Stimulated activated CD8-positive, alpha-beta memory T cell treated with anti-CD3 and anti-CD28 coated beads, Interleukin-4, amount 100 ng/mL, for 4 hours (primary cell): ENCODE data around the gene NT5DC3.
"Not testable (repeated sequence)": the region's sequence is repeated elsewhere in the genome, so short reads cannot be mapped to it uniquely, and the experiment has no call there.

ENCODE experiments used
- DNase-seq, 2 donors: peaks; one replicate each; pipeline ENCODE4 v3.0.0-alpha.2; 2020; ENCODE audit warnings: low read depth in 2 of 2, low spot score in 1 of 2

Gene NT5DC3

GRCh38 chr12:103855896-103856657, 15.0 kb upstream of the NT5DC3 start:
- no peak for DNase-seq

GRCh38 chr12:103855036-103855712, 14.1 kb upstream of the NT5DC3 start:
- DNase-seq: no peak

- no peak for DNase-seq
These were observed 13.4 kb upstream of the NT5DC3 start for GRCh38 chr12:103854372-103854973.

DNA sequence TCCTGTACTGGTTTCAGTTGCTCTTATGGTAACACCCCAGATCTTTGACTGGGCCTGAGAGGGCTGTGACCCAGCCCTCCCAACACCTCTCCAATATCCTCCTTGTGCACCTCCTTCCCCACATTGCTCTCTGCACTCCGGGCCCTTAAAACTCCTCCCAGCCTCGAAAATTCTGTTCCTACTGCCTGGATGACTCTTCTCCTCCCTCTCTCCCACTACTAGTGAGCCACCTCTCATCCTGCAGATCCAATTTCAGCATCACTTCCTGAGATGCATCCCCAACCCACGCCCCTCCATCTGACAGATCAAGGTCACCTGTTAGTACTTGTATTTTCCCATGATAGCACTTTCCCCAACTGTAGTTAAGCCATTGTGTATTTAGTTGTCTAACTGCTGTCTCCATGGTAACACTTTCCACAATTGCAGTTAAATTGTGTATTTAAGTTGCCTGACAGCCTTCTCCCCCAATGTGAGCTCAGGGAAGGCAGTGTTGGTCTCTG, 11.5 kb upstream of the NT5DC3 start:
- DNase-seq: no peak

DNA sequence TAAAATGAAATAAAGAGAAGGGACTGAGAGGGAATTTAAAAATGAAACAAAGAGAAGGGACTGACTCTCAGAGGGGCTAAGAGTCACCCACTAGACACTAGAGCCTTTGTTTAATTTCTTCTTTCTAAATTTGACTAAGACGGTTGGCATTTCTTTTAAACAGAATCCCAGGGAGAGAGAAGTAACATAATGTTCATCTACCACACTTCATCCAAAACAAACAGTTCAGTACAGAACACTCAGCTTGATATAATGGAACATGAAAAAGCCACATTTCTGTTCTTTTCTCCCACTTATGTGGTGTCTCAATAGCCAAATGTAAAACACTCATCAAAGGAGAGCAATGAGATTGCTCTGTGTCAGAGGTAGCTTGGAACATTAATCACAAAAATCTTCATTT, 10.1 kb upstream of the NT5DC3 start:
- DNase-seq: no peak

- DNase-seq: no peak
These were observed 9.4 kb upstream of the NT5DC3 start for GRCh38 chr12:103850429-103850828.

GRCh38 chr12:103848917-103849491, 8.0 kb upstream of the NT5DC3 start:
- no peak for DNase-seq

GRCh38 chr12:103848143-103848542, 7.1 kb upstream of the NT5DC3 start:
- DNase-seq: no peak

- no peak for DNase-seq
These were observed 5.4 kb upstream of the NT5DC3 start for GRCh38 chr12:103846415-103846814.

DNA sequence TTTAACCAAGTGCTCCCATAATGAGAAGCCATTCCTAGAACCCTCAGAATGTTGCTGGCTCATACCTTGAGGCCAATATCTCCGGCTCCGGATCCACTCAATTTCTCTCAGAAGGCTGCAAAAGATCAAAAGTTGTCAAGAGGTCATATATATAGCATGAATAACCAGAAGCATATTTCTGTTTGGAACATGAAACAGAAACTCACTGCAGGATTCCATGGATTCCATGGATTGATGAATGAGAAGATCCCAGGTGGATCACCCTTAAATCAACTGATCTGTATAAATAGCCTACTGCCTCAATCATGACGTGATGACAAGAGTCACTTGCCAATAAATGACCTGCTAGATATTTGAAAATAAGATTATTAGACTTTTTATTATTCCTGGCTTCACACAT, 3.3 kb upstream of the NT5DC3 start:
- no peak for DNase-seq

DNA sequence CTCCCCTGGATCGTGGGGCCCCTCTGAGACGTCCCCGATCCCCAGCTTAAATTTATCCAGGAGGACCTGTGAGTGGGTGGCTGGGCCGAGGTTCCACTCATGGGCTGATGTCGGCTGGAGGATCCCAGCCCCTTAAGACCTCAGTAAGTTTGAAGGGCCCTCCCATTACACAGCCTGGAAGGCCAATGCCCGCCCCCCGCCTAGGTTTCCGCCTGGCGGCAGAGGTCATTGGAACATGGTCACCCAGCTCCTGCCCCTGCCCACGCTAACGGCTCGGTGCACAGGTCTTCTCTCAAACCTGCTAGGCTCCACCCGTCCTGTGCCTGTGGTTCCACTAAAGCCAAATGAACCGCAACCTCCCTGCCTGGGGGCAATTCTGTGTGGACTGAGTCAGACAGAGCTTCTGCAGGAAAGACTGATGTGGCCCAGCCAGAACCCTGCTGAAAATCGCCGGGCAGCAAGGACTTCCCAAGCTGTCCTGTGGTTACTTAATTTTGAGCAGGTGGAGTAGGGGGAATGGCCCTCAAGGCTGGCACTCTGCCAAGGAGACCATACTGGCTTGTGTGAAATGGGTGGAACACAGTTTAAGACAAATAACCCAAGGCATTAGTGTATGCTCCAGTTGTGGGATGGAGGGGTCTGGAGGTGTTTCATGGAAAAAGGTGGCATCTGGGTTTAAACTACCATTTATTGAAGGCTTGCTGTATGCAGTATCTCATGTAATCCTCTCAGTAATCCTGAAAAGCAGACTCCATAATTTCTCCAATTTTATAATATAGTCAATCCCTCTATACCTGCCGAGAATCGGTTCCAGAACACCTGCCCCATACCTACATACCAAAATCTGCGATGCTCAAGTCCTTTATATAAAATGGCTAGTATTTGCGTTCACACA, 903 bp upstream of the NT5DC3 start:
- peak in 1 of 2 donors; percentile 0 for DNase-seq

GRCh38 chr12:103840462-103840875, 565 bp downstream of the NT5DC3 start:
- DNase-seq: no peak

DNA sequence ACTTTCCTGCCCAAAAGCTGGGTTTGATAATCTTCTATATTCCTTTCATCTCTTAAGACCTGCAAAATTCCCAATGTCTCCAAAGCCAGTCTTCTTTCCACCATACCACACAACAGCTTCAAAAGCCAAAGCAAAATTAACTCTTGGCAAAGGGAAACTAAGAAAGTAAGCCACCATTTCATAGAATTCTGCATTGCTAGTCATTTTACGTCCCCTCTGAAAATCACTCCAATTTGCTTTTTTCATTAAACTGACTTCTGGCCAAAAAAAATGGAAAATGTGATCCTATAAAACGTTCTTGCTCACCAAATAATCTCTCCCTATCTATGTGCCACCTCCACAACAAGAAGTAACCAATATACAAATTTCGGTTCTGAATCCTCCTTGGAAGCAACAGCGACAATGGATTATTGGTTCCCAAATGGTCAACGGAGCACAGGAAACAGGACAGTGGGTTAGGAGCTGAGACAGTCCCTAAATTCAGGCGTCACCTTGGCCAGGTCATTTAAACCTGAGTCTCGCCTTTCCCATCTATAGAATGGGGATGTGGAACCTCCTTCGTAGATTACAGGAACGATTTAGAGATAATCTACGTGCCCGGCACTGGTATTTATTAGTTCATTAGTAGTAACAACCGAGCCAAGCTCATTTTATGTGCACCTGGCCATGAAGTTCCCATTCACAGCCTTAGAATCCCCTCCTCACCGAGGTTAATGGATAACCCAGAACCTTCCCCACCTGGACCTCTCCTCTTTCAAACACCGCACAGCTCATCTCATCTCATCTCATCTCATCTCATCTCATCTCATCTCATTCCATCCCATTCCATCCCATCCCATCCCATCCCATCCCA, 1.2 kb downstream of the NT5DC3 start:
- DNase-seq: no peak

DNA sequence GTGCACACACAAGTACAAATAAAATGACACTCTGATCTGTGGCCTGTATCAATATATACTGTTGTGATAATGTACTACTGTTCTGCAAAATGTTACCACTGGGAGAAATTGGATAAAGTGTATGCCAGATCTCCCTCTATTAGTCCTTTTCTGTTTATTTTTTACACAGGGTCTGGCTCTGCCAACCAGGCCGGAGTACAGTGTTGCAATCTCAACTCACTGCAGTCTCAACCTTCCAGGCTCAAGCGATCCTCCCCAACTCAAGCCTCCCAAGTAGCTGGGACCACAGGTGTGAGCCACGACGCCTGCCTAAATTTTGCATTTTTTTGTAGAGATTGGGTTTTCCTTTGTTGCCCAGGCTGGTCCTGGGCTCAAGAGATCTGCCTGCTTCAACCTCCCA, 1.9 kb downstream of the NT5DC3 start:
- no peak for DNase-seq

GRCh38 chr12:103838254-103838914, 2.6 kb downstream of the NT5DC3 start:
- no peak for DNase-seq

- DNase-seq: no peak
These were observed 4.7 kb downstream of the NT5DC3 start for GRCh38 chr12:103836345-103836744.

DNA sequence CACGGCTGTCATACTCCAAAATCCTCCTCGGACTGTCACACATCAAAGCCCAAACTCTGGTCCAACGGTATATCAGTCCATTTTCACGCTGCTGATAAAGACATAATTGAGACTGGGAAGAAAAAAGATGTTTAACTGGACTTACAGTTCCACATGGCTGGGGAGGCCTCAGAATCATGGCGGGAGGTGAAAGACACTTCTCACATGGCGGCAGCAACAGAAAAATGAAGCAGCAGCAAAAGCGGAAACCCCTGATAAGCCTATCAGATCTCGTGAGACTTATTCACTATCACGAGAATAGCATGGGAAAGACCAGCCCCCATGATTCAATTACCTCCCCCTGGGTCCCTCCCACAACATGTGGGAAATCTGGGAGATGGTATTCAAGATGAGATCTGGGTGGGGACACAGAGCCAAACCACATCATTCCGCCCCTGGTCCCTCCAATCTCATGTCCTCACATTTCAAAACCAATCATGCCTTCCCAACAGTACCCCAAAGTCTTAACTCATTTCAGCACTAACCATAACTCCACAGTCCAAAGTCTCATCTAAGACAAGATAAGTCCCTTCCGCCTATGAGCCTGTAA, 5.2 kb downstream of the NT5DC3 start:
- DNase-seq: not testable (repeated sequence)

DNA sequence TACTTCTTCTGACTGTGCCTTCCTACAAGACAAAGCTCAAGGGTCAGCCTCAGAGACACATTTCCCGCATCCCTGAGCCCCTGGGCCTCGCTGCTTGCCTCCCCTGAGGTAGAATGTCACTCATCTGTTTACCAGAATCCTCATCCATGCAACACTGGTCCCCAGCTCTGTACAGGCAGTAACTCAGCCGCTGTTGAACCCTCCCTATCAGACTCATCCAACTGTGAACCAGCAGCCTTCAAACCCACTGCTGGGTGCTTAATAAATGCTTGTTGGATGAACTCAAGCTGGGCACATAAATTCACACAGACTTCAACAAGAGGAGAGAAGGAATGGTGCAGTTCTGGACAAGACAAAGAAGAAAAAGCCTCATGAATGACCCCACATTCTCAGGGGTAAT, 6.1 kb downstream of the NT5DC3 start:
- DNase-seq: no peak

DNA sequence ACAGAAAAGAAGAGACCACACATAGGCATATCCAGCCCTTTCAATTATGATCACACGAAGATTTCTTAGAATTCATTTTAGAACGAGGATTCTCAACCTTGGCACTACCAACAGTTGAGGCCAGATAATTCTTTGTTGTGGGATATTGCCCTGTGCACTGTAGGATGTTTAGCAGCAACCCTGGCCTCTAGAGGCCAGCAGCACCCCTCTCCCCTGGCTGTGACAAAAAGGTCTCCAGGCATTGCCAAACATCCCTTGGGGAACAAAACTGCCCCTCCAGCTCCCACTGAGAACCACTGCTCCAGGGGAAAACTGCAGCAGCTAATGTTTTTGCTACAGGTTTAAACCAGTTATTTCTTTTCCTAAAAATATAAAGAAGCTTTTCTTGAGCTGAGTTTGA, 7.1 kb downstream of the NT5DC3 start:
- DNase-seq: no peak
